CMK (cell line): Measurements from ENCODE around the gene CRYGC.
"Not testable (repeated sequence)": the region's sequence is repeated elsewhere in the genome, so short reads cannot be mapped to it uniquely, and the experiment has no call there.

Experiments used
- DNase-seq: peaks from one replicate; pipeline ENCODE4 v3.0.0-alpha.2; 2010; ENCODE audit warnings: low read depth

The CRYGC gene, protein sequence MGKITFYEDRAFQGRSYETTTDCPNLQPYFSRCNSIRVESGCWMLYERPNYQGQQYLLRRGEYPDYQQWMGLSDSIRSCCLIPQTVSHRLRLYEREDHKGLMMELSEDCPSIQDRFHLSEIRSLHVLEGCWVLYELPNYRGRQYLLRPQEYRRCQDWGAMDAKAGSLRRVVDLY

DNA sequence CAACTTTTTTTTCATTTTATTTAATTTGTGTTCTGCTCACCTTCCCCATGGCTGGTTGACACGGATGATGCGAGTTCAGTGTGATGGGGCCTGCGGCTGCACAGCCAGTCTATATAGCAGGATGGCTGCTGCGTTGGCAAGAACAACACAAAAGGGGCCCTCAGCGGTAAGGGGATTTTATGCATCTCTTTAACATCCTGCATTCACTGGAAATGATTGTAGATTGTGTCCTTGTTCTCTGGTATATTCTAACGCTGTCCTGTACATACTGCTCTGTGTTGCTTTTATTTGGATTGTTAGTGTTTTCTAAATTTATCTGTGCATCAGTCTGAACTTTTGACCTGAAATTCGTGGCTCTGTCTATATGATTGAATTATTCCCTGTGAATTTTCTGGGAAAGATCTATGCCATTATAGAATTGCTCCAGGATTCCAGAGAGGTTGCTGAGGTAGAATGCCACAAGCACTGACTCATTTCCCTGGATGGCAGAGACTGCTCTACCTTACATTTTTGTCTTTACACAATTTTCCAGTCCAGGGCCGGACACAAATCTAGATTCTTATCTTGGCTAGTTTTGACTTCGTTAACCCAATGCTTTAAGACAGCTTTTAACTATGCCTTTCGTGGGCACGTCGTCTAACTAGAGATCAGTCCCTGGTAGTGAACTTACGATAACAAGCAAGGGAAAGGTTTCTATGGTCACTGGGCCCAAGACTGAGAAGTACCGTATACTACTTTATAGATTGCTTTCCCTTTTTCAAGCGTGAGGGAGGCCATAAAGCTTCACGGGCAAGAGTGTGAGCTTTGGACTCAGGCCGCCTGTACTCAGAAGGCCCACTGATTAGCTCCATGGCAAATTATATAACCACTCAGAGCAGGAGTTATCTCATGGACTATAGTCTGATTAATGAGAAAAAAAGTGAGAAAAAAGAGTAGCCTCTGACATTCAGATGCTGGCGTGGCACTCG lies at the start of gene CRYGC:
Gene CRYGC (minus strand): TSS at position 85 of the 968 bp plus-strand sequence. CDS start 36 bp downstream, at position 49.
- DNase-seq: no peak

DNA sequence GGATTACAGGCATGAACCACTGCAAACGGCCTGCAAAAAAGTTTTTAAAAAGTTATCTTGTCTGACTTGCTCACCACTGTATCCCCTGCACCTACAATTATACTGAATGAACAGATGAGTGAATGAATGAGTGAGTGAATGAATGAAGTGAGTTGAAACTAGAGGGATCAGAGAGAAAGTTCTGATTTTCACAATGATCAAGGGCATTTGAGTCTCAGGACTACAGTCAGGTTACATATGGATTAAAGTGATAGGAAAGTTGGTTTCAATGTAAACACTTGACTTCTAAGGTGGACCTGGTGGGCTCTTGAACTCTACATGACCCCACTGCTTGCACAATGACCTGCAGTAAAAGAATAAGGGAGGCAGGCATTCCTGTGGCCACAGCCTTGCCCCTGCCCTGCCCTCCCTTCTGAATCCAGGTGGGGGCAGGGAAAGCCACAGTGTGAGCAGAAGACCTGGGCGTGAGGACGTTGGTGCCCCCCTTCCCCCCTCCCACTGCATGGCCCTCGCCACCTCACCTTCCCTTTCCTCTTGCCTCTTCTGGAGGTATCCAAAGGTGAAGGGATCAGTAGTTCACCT lies 49.5 kb upstream of the CRYGC start:
- DNase-seq: no peak

DNA sequence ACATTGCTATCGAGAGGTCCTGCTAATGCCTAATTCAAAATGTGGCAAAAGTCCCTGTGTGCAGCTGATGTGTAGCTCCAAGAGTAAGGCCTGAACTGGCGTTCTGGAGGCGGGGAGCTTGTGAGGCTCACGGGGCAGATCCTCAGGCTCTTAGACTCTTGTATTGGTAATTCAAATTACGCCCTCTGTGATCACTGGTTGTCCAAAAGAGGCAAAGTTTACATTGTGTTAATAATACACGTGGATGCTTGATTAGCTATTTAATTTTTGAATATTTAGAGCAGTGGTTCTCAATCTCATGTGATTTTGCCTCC lies 46.2 kb upstream of the CRYGC start:
- no peak for DNase-seq

DNA sequence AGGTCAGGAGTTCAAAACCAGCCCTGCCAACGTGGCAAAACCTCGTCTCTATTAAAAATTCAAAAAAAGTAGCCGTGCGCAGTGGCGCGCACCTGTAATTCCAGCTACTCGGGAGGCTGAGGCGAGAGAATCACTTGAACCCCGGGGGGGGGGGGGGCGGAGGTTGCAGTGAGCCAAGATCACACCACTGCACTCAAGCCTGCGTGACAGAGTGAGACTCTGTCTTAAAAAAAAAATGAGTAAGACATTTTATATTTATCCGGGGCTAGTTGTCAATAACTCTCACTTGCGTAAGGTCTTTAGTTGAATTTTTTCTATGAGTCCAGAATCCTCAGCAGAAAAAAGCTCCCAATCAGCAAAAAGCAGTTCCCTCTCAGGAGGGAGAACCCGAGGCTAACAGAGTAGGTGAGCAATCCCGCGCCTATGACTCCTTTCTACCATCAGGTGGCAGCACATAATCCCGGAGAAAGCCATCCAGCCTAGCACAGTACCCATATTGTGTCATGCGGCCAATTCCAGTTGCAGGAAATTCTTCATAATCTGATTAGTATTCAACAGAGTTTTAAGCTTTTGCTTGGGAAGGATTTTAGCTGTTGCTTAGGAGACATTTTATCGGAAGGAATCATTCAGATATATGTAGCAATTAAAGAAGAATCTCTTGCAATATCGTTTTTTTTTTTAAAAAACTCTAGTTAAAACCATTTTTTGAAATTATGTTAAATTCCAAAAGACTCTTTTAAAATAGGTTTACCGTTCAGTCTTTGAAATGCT lies 45.6 kb upstream of the CRYGC start:
- peak; percentile 65 for DNase-seq

DNA sequence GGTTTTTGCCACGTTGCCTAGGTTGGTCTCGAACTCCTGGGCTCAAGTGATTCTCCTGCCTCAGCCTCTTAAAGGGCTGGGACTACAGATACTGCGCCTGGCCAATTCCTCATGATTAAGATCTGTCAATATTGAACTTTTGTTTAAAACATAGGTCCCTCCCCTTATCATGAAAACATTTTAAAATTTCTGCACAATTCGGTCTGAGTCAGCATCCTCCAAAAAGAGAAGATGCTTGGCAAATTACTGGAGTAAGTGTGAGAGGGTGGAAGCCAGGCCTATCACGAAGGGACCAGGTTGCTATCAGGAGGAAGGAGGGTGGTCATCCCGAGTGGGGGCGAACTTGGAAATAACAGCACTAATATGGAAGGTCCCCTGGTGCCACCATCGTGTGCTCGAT lies 44.5 kb upstream of the CRYGC start:
- no peak for DNase-seq

DNA sequence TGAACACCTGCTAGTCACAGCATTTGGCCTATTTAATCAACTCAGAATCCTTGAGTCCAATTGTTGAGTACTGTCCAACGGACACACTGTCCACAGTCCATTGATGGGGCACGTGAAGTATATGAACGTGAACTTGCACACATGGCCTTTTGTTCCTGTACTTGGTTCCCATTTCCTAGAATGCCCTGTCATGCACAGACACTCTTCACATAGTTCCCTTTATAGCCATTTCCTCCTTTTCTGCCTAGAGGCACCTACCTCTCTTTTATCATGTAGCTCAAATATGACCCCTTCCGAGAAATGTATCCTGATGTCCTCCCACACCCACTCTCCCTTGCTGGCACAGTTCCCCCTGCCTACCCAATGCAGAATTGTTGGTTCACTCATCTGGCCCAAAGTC lies 42.5 kb upstream of the CRYGC start:
- no peak for DNase-seq

DNA sequence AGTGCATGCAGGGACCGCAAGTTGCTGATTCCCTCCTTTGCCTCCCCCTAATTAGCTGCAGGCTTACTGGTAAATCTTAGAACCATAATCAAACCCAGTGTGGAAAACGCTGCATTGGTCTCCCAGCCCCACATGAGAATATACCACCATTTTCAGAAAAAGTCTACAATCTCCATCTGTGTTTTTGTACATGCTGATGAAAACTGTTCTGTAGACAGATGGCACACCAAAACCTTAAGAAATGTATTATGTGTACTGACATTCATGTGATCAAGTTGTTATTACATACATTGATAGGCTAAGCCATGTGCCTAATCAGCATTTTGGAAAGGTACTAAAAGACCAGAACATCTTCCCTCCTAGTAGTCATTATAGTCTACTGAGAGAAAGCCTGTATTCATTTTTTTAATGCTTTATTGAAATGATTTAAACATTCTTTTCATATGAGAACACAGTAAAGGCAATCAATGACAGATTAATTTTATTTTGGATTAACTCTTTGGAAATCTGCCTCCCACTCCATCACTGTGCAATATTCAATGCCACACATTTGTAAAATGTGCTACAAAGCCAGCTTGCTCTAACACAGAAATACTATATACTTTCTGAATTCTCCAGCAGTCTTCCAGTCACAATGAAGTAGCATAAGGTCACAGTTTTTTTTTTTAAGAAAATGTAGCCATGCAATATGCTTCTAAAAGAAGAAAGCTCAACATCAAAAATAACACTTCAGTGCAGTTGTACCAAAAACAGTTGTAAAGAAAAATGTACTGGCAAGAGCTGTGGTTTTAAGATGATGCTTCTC lies 35.5 kb upstream of the CRYGC start:
- DNase-seq: no peak

DNA sequence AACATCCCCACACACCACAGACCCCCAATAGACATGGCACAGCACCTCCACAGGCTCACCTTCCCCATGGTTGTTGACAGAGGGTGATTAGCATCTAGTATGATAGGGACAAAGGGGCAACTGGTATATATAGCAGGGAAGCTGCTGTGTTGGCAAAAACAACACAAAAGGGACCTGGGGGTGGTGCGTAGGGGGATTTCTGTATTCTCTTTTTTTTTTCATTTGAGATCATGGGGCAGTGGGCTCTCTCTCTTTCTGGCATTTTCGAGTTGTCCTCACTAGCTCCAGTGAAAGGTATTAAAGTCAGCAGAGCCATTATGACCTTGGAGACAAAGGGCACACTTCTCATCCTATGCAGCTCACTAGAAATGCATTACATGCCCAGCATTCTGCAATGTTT lies 33.9 kb upstream of the CRYGC start, which contains the start of gene CRYGA:
Gene CRYGA (minus strand): TSS at position 101 of the 400 bp plus-strand sequence. CDS start 33 bp downstream, at position 68.
- no peak for DNase-seq

DNA sequence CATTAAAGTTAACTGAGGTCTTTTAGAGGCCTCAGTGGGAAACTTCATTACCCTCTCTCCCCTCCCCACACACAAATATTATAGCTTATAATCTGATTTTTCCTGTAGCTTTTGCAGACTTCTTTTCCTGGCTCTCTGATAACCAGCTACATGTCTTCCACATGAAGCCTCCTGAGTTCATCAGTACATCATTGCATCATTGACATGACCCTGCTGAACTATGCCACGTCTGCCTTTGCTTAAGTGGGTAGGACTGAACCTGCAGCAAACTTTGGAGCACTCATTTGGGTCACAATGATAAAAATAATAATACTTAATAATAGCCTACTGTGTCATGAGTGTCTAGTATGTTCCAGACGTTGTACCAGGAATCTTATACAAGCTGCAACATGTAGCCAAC lies 26.8 kb upstream of the CRYGC start:
- DNase-seq: no peak

DNA sequence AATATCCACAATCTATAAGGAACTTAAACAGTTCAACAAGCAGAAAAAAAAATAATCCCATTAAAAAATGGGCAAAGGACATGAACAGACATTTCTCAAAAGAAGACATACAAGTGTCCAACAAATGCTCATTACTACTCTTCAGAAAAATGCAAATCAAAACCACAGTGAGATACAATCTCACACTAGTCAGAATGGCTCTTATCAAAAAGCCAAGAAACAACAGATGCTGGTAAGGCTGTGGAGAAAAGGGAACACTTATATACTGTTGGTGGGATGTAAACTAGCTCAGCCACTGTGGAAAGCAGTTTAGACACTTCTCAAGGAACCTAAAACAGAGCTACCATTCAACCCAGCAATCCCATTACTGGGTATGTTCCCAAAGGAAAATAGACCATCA lies 23.5 kb upstream of the CRYGC start:
- no peak for DNase-seq

DNA sequence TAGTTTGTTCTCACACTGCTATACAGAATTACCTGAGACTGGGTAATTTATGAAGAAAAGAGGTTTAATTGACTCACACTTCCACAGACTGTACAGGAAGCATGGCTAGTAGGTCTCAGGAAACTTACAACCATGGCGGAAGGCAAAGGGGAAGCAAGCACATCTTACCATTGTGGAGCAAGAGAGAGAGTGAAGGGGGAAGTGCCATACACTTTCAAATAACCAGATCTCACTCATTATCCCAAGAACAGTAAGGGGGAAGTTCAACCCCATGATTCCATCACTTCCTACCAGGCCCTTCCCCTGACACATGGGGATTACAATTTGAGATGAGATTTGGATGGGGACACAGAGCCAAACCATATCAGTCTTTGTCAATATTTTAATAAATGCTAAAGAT lies 21.3 kb upstream of the CRYGC start:
- DNase-seq: no peak

DNA sequence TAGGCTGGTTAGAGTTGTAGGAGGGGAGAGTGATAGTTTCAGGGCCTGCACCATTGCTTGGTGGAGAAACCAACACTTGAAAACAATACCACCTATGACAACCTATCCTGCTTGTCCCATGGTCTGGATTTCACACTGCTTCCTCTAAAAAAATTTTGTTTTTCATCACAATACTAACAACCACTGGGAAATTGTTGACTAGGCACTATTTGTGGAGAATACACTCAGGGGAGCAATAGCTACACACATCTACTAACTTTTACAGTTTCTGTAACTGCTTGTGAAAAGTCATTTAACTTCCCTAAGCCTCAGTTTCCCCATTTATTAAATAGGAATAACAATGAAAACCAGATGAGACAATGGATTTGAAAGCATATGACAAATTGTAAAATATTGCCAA lies 20.5 kb upstream of the CRYGC start:
- DNase-seq: no peak

DNA sequence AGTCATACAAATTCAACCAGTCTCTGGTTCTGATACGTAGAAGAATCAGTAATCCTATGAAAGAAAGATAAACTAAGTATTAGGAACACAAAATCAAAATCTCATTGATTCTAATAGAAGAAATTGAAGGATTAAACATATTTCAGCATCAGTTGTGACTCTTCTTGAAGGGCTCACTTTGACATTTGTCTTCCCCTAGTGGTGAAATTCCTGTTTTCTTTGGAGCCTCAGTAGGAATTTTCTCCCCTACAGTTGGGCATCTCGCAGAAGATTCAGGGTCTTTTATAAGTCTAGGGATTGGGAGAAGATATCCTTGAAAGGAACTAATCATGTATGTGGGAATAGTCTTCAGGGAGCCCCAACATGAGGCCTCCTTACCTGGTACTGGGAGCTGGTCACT lies 19.2 kb upstream of the CRYGC start:
- no peak for DNase-seq

DNA sequence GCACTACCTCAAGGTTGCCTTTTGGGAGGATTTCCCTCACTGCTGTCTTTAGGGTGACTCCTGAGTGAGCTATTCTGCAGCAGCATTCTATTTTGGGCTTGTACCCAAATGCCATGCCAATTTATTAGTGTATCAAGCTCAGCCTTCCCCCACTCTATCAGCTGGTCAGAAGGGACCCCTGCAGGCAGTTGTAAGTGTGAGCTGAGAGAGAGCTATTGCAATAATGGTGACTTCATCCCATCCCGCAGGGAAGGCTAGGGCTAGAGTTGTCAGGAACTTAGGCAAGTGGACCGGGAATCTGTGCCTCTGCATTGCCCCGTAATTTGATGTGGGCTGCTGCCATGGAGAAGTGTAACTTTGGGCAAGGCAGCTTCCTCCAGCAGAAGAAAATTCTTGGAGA lies 18.1 kb upstream of the CRYGC start:
- no peak for DNase-seq

DNA sequence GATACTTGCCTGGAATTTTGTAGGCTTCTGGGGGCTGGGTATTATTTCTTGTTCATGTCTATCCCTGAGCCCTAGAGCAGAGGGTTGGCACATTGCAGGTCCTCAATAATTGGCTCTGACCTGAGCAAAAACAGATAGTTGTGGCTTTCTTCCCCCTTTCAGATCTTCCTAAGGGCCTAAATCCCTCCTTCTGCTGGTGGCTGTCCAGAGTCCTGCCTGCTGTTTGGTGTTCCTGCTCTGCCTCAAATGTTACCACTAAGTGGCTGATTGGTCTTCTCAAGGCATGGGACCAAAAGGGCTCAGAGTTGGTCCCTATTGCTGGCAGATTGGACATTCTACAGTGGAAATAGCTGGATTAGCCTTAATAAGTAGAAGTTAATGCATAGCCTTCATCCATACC lies 17.4 kb upstream of the CRYGC start:
- no peak for DNase-seq

DNA sequence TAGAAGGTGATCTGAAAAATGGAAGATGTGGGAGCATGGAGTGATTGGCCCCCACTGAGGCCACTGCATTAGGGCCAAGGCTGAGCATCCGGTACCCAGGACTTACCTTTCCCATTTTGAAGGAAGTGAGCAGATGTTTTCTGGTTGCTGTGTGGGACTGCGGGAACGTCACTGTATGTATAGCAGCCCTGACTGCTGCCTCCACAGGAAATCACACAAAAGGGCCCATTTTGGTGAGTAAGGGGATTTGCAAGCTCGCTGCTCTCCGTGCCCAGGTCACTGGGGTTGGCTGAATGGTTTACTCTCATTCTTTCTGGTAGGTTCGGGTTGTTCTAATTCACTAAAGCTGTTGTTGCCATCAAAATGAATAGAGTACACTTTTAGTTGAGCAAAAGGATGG lies 16.4 kb upstream of the CRYGC start, which contains the start of gene CRYGB:
Gene CRYGB (minus strand): TSS at position 153 of the 400 bp plus-strand sequence. CDS start 38 bp downstream, at position 115.
- no peak for DNase-seq

DNA sequence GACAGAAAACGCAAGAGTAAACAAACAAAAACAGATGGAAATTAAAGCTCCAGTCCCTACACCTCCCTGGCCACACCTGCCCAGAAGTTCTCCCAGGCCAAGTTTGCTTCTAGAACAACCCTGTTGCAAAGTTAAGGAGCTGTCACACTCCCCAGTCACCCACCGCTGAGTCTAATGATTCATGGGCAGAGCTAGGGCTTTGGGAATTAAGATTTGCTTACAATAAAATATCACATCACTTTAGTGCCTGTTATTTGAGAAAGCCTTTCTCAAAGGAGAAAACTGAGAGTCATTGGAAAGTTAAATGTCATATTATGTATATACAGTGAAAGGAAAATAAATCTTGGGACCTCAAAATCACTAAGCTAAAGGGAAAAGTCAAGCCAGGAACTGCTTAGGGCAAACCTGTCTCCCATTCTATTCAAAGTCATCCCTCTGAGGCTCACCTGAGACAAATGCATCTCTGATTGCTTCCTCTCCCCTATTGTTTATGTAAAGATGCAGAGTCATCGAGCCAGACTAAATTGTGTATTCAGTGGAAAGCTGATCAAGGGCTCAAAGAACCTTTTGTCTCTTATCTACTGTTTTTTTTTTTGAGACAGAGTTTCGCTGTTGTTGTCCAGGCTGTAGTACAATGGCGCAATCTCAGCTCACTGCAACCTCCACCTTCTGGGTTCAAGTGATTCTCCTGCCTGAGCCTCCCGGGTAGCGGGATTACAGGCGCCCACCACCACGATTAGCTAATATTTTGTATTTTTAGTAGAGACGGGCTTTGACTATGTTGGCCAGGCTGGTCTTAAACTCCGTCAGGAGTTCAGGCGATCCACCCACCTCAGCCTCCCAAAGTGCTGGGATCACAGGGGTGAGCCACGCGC lies 13.5 kb upstream of the CRYGC start:
- no peak for DNase-seq

DNA sequence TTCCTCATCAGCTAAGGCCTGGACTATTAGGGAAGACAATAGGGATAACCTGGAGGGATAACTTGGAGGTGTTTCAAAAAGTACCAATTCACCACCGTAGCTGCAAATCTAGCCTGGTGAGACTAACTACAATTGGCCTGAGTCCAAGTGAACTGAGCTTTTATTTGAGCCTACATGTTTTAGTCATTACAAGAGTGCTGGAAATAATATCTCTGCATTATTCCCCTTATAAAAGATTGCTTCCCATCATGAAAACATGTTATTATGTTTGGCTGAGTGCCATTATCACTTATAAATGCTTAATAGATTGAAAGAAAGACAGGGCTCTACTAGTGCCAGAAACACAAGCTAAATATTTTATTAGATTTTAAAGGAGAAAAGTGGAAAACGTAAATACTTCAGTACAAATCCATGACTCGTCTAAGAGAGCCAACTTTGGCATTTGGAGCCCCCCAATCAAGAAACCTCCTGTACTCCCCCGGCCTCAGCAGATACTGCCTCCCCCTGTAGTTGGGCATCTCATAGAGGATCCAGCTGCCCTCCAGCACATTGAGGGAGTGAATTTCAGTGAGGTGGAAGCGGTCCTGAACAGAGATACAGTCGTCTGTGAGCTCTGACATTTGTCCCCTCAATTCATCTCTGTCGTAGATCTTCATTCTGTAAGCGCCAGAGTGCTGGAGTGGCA lies 12.8 kb upstream of the CRYGC start:
- no peak for DNase-seq

DNA sequence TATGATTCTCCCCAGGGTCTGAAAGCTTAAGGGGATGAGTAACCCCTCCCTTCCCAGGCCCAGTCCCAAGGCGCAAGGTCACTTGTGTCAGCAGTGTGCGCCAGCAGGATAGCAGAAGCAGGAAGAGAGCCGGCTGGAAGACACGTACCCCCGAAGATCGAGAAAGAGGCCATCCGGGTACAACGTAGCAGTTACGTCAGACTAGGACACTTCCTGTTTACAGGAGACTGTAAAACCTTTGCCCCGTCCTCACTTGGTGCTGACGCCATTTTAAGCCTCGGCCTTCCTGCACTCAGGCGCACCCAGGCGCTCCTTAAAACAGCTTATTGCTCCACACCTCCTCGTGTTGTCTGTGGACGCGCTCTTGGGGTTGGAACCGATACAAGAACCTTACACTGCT lies 9.8 kb upstream of the CRYGC start:
- no peak for DNase-seq

DNA sequence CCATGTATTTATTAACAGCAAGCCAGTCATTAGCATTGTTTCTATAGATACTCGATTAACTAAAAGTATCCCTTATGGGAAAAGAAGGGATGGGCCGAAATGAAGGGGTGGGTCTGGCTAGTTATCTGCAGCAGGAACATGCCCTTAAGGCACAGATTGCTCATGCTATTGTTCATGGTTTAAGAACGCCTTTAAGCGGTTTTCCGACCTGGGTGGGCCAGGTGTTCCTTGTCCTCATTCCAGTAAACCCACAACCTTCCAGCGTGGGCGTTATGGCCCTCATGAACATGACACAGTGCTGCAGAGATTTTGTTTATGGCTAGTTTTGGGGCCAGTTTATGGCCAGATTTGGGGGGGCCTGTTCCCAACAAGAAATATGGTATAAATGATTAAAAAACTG lies 8.7 kb upstream of the CRYGC start:
- DNase-seq: not testable (repeated sequence)
